ENCODE results near the gene FERMT1.
"Not testable (repeated sequence)": the region's sequence is repeated elsewhere in the genome, so short reads cannot be mapped to it uniquely, and the experiment has no call there.

FERMT1 gene

GRCh38 chr20:6069669-6070068, 53.2 kb downstream of the FERMT1 start:
- DNase-seq (ENCODE audit: low read depth), result no peak

- DNase-seq (ENCODE audit: low read depth), result no peak
Observed at GRCh38 chr20:6067763-6068318, 55.0 kb downstream of the FERMT1 start.

GRCh38 chr20:6066582-6066981, 56.2 kb downstream of the FERMT1 start:
- DNase-seq (ENCODE audit: low read depth), result no peak

- no peak for DNase-seq (ENCODE audit: low read depth)
Observed at GRCh38 chr20:6061544-6061943, 61.3 kb downstream of the FERMT1 start.

GRCh38 chr20:6060213-6060612, 62.6 kb downstream of the FERMT1 start:
- no peak for DNase-seq (ENCODE audit: low read depth)

GRCh38 chr20:6058684-6059295, 64.0 kb downstream of the FERMT1 start:
- no peak for DNase-seq (ENCODE audit: low read depth)

- DNase-seq (ENCODE audit: low read depth), result no peak
Observed at GRCh38 chr20:6057691-6058090, 65.1 kb downstream of the FERMT1 start.

GRCh38 chr20:6057139-6057538, 65.7 kb downstream of the FERMT1 start:
- DNase-seq (ENCODE audit: low read depth), result no peak

- DNase-seq (ENCODE audit: low read depth), result no peak
Observed at GRCh38 chr20:6055981-6056569, 66.8 kb downstream of the FERMT1 start.

- no peak for DNase-seq (ENCODE audit: low read depth)
Observed at GRCh38 chr20:6055161-6055783, 67.6 kb downstream of the FERMT1 start.

GRCh38 chr20:6054689-6055051, 68.2 kb downstream of the FERMT1 start:
- not testable (repeated sequence) for DNase-seq (ENCODE audit: low read depth)

GRCh38 chr20:6053776-6054688, 68.8 kb downstream of the FERMT1 start, which contains the start of gene LRRN4:
TSS of gene LRRN4 (minus strand) at chr20:6054060. CDS start at chr20:6052799, 1,261 bp downstream.
- DNase-seq (ENCODE audit: low read depth), result no peak

- DNase-seq (ENCODE audit: low read depth), result no peak
Observed at GRCh38 chr20:6053064-6053775, 69.6 kb downstream of the FERMT1 start.

GRCh38 chr20:6051505-6051904, 71.3 kb downstream of the FERMT1 start:
- DNase-seq (ENCODE audit: low read depth), result no peak

GRCh38 chr20:6048391-6048790, 74.4 kb downstream of the FERMT1 start:
- DNase-seq (ENCODE audit: low read depth), result no peak

- DNase-seq (ENCODE audit: low read depth), result no peak
Observed at GRCh38 chr20:6046432-6046831, 76.4 kb downstream of the FERMT1 start.

GRCh38 chr20:6045566-6045965, 77.3 kb downstream of the FERMT1 start:
- no peak for DNase-seq (ENCODE audit: low read depth)

GRCh38 chr20:6044115-6044514, 78.7 kb downstream of the FERMT1 start:
- DNase-seq (ENCODE audit: low read depth), result no peak

GRCh38 chr20:6041808-6042265, 81.0 kb downstream of the FERMT1 start:
- DNase-seq (ENCODE audit: low read depth), result no peak

GRCh38 chr20:6040958-6041807, 81.6 kb downstream of the FERMT1 start:
- DNase-seq (ENCODE audit: low read depth), result no peak

- DNase-seq (ENCODE audit: low read depth), result no peak
Observed at GRCh38 chr20:6040540-6040939, 82.3 kb downstream of the FERMT1 start.

Measured in activated T-helper 1 cell treated with Interleukin-2 at 50 U/mL for 16 hours (primary cell).